NCI-H2196 (cell line): ENCODE results near the gene FAM78A.

Experiments
- DNase-seq: peaks from one replicate; lab custom pipeline; 2025; ENCODE audit not compliant: unreplicated experiment; lab: John Stamatoyannopoulos, UW

The FAM78A gene

DNA sequence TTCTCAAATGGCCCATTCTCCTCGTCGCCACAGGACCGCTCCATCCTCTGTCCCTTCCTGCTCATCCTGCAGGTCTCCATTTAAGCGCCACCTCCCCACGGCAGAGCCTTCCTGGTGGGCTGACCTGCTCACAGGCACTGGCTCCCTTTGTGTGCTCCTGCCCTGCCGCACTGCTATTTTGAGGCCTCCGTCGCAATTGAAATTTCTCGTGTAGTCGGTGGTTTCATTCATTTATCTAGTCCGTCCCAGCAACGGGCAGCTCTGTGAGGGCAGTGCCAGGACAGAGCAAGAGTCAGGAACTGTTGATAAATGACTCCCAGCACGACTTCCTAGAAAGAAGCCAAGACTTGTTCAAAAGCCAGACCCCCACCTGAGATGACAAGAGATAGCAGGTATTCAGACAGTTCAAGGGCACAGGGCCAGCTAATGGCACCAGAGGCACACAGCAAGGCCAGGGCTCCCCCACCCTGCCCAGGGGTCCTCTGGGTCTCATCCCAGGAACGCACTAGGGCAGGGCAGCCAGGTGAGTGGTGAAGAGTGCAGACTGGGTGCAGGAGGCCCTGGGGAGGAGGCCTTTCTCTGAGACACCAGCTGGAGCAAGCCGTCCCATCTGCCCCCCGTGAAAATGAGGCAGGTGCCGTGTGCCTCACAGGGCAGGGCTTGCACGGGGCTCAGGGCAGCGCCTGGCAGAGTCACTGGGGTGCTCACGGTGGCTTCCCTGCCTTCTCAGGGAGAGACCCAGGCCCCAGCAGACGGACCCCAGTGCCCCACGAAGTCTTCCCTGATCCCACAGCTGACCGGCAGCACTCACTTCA lies 36.9 kb downstream of the FAM78A start:
- no peak for DNase-seq

DNA sequence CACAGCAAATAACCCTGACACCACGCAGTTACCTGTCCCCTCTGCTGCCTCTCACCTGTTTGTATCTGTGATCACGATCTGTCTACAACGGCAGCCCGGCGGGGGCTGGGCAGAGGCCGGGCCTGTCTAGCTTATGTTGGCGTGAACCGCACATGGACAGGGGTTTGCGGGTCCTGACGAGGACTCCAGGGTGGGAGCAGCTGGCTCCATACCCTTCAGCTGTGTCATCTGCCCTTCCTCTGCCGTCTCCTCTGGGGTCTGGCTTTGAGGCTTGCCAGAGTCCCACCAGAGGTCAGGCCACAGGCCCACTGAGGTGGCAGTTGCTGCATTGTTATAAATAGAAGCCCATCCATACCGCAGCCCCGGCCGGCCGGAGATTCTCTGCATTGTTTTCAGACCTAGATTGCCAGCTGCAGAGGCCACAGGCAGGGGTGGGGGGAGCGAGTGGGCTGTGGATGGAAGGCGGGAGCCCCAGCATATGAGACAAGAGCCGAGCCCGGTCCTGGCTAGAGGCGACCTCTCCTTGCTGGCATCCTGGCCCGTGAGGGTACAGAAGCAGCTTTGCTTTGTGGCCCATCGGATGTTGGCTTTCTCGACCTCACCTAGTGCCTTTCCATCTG lies 37.8 kb downstream of the FAM78A start:
- no peak for DNase-seq

DNA sequence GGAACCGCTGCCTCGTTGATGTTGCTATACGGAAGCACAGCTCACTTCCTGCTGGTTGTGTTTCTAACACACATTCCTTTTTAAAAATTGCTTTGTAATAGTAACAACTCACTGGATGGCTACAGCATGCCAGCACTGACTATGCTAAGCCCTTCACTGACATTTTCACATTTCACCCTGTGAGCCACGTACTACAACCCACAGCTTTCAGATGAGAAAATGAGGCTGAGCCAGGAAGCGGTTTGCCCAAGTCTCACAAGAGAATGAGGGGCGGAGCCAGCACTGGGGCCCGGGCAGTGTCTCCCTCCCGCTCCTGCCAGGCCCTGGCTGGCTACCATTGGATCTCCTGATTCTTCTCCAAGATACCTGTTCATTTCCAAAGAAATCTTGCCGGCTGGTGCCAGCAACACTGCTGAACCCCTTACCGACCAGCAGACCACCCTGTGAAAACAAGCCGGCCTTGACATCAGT lies 38.3 kb downstream of the FAM78A start:
- peak; percentile 55 for DNase-seq

DNA sequence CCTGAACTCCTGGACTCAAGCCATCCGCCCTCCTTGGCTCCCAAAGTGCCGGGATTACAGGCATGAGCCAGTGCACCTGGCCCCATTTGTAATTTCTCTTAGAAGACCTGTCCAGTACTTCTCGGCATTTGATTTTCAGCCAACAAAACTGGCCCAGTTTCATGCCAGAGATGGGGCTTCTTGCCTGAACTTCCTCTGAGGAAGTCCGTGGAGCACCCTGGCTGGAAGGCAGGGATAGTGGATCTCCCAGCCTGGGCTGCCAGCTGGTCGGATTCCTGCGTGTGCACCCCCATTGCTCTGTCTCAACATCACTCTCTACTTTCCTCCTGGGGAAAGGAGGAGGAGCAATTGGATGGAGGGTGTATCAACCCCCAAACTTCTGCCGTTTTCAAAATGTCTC lies 39.0 kb downstream of the FAM78A start:
- DNase-seq = no peak

DNA sequence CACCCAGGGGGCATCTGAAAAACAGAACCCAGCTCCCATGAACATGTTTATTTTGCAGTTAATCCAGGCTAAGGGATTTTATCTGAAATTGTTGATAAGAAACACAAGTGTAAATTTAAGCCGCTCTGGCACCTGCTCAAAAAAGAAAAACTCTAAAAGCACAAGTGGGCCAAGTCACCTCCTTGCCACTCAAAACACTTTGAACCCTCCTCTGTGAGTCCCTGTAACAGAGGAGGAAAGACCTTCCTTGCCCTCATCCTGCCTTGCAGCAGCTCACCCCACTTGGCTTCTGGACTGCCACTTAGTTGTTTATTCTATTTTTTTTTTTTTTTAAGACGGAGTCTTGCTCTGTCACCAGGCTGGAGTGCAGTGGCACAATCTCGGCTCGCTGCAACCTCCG lies 39.5 kb downstream of the FAM78A start:
- DNase-seq = no peak

DNA sequence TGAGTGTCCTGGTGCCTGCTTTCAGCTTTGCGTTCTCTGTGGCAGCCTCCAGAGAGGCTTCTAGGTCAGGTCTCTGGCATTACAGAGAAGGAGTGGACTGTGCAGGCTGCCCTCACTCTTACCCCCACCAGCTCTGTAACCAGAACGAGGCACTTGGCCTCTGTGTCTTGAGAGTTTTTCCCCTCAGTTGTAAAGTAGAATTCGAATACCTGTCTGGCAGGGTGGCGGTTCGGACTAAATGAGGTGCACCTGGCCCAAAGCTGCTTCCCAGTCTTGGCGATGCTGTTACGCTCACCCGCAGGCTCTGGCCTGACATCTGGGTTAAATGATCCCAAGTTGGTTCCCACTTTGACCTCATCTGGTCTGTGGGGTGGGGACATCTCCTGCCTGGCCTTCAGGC lies 40.1 kb downstream of the FAM78A start:
- no peak for DNase-seq

DNA sequence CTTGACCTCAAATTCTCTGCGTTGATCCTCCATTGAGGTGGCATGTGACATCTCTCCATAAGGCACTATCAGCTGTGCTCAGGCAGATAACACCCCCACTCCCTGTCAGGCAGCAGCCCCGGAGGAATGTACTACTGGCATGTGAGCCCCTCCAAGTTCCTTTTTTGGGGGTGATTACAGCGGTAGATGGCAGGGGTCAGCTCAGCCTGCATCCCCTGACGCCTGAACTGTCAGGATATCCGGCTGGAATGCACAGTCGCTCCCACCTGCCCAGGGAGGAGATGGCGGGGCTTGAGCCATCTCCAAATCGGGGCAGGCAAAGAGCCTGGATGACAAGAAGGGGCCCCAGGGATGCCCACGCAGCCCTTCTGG lies 40.8 kb downstream of the FAM78A start:
- DNase-seq = no peak

DNA sequence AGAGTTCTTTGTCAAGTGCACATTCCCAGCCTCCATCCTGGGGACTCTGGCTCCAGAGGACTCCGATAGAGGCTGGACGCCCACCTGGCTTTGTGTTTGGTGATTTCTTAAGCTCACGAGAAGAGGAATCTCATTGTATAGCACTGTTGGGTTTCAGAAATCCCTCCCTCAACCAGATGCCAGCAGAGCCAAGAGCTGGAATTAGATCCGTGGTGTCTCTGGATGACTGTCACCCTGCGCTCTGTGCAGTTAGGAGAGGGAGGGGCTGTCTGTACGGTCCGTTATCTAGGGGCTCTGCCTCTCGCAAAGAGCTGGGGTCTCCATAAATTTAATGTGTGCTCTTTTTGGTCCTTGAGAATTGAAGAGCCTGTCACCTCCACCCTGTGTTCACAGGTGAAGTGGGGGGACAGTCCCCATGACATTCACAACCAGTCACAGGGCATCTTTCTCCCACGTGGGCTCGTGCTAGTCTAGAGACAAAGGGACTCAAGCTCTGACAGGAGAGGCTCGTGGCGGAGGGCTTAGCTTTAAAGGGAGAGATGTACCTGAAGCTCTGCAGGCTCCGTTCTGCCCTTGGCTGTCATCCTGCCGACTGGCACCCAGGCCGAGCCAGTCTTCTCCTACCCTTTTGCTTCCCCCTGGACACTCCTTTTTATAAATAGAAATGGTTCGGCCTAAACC lies 41.4 kb downstream of the FAM78A start:
- no peak for DNase-seq

DNA sequence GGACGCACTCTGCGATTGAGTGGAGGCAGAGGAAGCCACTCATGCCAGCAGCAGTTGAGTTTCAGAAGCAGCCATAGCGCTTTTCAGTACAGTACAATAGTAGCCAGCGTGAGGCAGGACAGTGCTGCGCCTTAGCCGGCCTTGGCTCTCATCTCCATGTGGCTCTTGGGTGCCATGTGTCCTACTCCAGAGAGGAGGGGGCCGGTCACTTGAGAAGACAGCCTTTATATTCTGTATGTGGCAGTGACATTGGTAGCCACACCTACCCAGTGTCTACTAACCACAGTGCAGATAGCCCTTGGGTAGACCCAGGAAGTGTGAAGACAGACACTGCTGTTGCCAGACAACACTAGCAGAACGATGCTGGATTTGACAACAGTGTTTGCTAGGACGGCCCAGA lies 42.3 kb downstream of the FAM78A start:
- DNase-seq = no peak

DNA sequence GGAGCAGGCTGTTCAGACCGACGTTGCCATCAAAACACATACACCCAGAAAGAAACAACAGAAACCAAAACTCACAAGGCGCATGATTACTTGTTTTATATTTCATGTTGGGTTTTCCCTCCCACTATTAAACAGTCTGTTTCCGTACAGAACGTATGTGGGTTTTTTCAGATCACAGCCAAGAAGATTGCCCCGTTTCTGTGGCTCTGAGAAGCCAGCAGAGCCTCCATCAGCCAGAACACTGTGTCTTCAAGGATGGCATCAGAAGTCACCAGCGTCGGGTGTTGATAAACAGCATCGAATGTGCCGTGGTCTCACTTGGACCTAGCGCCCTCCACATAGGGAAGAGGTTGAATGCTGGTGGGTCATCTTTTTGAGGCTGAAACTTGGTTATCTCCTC lies 42.8 kb downstream of the FAM78A start:
- no peak for DNase-seq

DNA sequence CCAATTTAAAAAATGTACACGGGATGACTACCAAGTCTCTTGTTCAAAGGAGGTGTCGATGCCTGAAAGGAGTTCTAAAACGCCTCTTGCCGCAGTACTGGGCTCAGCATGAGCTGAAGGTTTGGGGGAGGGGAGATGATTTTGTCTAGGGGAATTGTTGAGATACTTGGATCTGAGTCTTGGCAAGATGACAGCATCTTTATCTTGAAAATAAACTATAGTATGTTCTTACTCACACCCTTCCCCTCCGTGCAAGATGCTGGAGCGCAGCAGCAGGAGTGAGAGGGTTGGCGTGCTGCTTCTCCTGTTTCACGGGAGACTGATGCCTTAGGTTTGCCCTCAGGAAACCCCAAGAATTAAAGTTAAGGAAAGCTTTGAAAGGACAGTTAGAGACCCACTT lies 47.3 kb downstream of the FAM78A start:
- DNase-seq = no peak

DNA sequence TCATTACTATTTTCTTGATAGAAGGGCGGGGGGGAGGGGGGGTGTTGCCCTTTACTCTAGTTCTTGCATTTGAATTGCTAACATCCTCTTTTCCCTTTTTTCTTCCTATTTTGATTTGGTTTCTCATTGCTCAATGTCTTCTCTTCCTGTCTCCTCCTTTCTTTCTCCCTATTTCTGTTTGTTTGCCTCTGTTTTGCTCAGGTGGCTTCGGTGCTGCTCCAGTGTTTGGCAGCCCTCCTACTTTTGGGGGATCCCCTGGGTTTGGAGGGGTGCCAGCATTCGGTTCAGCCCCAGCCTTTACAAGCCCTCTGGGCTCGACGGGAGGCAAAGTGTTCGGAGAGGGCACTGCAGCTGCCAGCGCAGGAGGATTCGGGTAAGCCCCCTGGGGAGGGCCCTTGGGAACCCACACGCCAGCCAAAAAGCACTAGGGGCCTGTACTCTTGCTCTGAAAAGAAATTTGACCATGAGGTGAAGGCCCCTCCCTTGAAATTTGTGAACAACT lies 48.3 kb downstream of the FAM78A start:
- DNase-seq = no peak

DNA sequence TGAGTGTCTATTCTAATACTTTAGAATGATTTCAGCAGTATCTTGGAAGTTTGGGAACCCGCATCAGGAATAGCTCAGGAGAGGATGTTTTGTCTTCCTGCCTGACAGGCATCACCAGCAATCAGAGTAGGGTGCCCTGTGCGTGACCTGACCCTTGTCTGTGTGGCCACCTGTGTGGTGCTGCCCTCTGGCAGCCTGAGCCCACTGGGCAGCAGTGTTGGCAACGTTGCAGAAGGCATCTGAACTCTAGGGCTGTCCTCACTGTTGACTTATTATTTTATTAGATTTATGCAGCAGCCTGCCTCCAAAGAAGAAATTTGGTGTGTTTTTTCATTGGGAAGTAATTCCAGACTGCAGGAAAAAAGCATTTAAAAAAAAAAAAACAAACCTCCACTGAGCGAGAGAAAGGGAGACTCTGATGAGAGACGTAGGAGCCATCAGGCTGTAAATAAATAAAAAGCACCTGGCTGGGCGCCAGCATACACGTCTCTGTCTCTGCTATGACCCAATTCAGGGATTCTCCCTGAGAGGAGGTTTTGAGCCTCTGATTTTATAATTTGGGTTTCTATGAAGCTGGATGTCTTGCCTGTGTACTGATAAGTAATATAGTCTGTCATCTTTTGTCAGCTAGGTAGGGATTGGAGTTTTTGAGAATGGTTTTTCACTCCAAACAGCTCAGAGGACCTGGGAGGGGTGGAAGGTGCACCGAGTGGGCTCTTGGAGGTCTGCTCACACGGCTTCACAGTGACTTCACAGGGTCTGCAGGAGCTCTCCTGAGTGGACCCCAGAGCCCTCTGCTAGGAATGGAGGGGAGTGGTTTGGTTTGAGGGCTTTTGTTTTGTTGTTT lies 49.0 kb downstream of the FAM78A start:
- DNase-seq = peak; percentile 45

DNA sequence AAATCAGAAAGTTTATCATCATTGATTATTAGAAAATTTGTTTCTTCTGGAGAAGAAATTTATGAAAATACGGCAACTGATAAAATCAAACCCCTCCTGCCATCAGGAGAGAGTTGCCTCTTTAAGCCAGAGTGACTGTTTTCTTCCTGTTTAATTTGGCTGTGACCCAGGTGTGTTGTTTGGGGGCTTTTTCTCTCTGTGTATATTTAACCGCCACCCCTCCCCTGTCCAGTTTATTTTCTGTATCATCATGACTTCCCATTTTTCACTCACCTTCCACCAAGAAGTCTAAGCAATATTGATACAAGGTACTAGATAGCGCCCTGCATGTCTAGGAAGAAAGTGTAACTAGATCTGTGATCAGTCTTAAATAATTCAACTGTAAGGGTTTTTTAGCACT lies 50.1 kb downstream of the FAM78A start:
- DNase-seq = no peak

DNA sequence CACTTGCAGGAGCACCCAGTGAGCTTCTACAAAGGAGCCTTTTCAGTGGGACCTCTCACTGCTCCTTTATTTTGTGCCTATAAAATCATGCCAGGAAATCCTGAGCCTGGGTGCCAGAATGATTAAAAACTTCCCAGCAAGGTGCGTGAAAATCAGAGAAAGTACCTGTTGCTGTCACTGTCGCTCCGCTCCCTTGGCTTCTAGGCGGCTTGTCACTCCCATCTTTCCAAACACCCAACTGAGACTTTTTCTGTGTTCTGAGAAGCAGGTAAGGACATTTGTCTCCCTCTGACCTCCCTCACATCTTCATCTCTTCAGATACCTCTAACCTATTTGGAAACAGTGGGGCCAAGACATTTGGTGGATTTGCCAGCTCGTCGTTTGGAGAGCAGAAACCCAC lies 53.9 kb downstream of the FAM78A start:
- DNase-seq = no peak

DNA sequence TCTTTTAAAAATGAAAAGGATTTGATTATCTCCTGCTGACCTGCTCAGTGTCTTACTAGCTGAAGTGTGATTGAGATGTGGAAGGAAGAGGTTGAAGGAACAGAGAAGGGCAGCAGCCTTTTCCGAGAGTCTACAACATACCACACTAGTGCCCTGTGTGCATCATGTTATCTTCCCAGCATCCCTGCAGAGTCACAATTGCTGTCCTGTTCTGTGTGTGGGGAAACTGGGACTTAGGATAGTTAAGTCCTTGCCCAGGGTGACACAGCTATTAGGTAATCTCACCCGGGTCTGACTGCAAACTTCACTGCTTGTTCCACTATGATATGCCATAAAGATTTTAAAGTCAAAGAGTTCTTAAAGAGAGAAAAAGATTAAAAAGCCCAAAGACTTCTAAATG lies 55.8 kb downstream of the FAM78A start:
- no peak for DNase-seq

DNA sequence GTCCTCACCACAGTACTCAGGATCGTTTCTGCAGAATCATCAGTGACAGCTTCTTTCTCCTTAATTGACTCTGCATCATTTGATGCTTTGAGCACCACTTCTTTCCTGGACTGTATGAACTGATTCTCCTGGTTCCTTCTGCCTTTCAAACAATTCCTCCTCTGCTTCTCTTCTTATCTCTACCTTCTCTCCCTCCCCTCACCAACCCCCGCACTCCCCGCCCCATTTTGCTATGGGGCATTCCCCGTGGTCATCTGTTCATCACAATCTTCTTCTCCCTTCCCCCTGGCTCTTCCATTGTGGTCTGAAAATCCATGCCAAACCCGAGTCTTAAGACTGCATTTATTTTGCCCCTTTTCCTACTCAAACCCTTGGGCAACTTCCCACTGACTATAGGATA lies 57.9 kb downstream of the FAM78A start:
- DNase-seq = no peak

DNA sequence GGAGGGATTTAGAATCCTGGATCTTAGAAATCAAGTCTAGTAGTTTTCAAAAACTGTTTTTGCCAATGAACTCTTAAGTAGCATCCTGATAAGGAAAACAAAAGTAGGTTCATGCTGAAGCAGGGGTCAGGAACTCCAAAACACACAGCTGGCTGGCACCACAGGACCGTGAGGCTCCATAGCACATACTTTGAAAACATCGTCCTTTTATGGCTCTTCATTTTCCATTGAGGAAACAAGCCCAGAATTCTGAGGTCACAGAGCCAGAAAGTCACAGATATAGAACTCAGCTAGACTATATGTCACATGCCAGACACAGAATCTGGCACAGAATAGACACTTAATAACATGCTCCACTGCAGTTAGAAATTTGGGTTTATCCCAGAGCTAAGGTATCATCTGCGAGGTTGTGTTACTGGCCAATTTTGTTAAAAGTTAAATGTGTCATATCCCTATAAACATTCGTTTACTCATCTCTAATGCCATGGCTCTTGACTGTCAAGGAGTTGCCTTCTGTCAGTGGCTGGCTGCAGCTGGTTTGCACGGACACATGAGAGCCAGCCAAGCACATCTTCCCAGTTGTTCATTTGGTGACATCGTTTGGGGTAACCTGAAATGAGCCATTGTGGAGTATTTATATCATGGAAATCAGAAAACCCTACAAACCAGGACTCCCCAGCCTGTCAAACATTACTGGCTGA lies 58.8 kb downstream of the FAM78A start:
- DNase-seq = no peak

DNA sequence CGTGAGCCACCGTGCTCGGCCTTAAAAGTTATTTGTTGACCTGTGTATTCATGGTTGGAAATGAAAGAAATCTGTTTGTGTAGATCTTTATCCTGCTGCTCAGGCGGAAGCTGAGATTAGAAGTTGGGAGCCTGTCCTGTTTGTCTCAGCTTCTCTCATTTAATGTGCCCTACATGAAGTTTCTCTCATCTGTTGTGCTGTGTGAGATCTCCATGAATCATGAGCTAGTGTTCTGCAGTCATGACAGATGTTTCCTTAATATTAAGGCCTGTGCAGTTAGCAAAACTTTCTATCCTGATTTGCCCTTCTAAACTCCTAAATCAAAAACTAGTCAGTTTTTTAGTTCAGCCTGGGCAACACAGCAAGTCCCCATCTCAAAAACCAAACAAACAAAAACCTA lies 59.5 kb downstream of the FAM78A start:
- no peak for DNase-seq

DNA sequence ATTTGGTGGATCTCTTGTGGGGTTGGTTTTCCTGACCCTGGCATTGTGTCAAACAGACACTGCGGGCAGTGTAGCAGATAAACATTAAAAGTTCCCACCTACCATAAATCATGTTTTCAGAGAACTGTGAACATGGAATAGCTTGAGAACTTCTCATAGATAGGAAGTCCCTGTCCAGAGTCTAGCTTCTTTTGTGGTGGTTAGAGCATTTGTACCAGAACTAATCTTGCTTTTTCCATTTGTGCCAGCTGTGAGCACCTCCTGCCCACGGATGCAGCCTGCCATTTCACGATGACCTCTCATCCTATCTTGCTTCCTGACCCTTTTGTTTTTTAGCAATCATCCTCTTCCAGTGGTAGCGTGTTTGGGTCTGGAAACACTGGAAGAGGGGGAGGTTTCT lies 61.4 kb downstream of the FAM78A start:
- no peak for DNase-seq
